H1 (cell line): Measurements from ENCODE around the gene MEX3D. TPM values are rescaled to one million over a fixed set of nuclear protein-coding genes. Genes with fewer than 3 reads are reported as not detected.

Source experiments
- EGR1 ChIP-seq: IDR thresholded peaks from 2 replicates; pipeline ENCODE4 v1.6.1; 2011; ENCODE audit warnings: low read depth, low read length, borderline replicate concordance
- EP300 ChIP-seq, 2 experiments: IDR thresholded peaks; 1 replicate in 1 of 2; 2 replicates in 1 of 2; pipeline ENCODE4 v1.6.1; 2011 to 2012; ENCODE audit warnings: low read depth in 2 of 2, low read length in 2 of 2, mild to moderate bottlenecking in 2 of 2, borderline replicate concordance in 1 of 2, inconsistent platforms in 1 of 2, moderate library complexity in 1 of 2
- MAFK ChIP-seq: IDR thresholded peaks from 2 replicates; pipeline ENCODE4 v1.6.1; 2012; ENCODE audit warnings: low read depth, mild to moderate bottlenecking, improper control_type of control experiment, low read length
- POLR2AphosphoS5 ChIP-seq: IDR thresholded peaks from 2 replicates; pipeline ENCODE4 v1.6.1; 2011; ENCODE audit warnings: low read depth, low read length
- RNF2 ChIP-seq: fragments of 200-900, 300-1000 bp; sonication (generic); IDR thresholded peaks from 2 replicates; pipeline ENCODE4 v1.7.1; 2016; ENCODE audit warnings: borderline replicate concordance, low read depth, mild to moderate bottlenecking, antibody characterized with exemption, low read length; ENCODE audit not compliant: poor library complexity, severe bottlenecking; ENCODE audit errors: missing control alignments
- SP2 ChIP-seq: IDR thresholded peaks from 2 replicates; pipeline ENCODE4 v1.6.1; 2012; ENCODE audit warnings: mild to moderate bottlenecking, low read length, inconsistent platforms
- SP4 ChIP-seq: IDR thresholded peaks from 2 replicates; pipeline ENCODE4 v1.6.1; 2012; ENCODE audit warnings: low read length, inconsistent platforms
- SRF ChIP-seq: IDR thresholded peaks from 2 replicates; pipeline ENCODE4 v1.6.1; 2011; ENCODE audit warnings: mild to moderate bottlenecking, low read depth, low read length, moderate library complexity
- TAF7 ChIP-seq: optimal IDR thresholded peaks from 2 replicates; pipeline ENCODE3; 2011; ENCODE audit warnings: low read depth, mild to moderate bottlenecking, inconsistent platforms, low read length, moderate library complexity, borderline replicate concordance
- polyA plus RNA-seq, 7 experiments: library from polyadenylated mRNA; depleted of rRNA in 3 of 7; stranded (reverse) in 5 of 7; unstranded in 2 of 7; fragments of >200 nt in 5 of 7; fragments of 200-250 nt in 2 of 7; gene quantifications; 1 replicate in 5 of 7; 2 replicates in 1 of 7; 4 replicates in 1 of 7; pipeline versions ENCODE4 v1.2.1 to v1.2.3, GENCODE V29; 2011 to 2013; ENCODE audit warnings: missing spikeins in 2 of 7, mixed read lengths in 2 of 7
- total RNA-seq: library from RNA; stranded (reverse); fragmentation: NEBNext Ultra II Directional; extraction: Animal tissue kit (Norgen Biotek cat#: 25700); gene quantifications from 2 replicates; pipeline ENCODE4 v1.2.1, GENCODE V29; 2021
- TF ChIP-seq, protein P1 (sequence below): fragments of 300-600 bp; sonication (generic); IDR thresholded peaks from 2 replicates; pipeline ENCODE4 v1.7.1; 2012; ENCODE audit warnings: low read length, moderate library complexity, mild to moderate bottlenecking, inconsistent platforms; ENCODE audit not compliant: insufficient replicate concordance

The MEX3D gene
- total and polyA plus RNA-seq, 2 of the 8 experiments (the other 6 are each of a cell fraction or from before 2014, with no cell fraction given): 20.8 to 78.8 TPM

DNA sequence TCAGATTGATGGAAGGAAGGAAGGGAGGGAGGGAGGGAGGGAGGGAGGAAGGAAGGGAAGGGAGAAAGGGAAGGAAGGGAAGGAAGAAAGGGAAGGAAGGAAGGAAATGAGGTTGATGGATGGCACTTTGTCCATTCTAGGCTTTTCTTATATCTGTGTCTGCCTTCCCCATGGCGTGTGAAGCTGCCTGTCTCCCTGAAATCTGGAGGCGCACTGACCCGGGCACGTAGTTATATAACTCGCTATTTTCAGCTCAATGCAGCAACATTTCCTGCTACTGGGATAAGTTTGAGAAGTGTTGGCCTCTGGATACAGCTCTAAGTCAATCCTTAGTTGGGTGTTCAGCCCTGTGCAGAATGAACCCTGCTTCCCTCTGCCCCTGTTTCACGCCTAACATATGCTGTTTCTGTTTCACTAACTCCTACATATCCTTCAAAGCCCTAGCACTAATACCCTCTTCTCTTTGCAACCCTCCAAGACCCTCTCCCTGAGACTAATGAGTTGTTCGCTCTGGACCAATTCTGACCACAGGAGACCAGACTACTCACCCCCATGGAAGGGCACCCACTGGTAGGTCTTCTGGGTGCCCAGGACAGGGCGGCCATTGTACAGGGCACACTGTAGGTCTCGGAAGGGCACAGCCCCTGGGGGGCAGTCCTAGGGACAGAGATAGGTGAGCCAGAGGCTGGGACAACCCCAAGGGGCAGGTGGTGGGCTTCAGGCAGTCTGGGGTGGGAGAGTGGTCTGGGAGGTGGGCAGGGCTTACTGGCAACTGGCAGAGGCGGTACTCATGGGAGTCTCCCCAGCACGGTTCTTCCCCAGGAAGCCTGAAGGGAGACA, 58.3 kb downstream of the MEX3D start (continued):
- TF ChIP-seq, protein P1, sequence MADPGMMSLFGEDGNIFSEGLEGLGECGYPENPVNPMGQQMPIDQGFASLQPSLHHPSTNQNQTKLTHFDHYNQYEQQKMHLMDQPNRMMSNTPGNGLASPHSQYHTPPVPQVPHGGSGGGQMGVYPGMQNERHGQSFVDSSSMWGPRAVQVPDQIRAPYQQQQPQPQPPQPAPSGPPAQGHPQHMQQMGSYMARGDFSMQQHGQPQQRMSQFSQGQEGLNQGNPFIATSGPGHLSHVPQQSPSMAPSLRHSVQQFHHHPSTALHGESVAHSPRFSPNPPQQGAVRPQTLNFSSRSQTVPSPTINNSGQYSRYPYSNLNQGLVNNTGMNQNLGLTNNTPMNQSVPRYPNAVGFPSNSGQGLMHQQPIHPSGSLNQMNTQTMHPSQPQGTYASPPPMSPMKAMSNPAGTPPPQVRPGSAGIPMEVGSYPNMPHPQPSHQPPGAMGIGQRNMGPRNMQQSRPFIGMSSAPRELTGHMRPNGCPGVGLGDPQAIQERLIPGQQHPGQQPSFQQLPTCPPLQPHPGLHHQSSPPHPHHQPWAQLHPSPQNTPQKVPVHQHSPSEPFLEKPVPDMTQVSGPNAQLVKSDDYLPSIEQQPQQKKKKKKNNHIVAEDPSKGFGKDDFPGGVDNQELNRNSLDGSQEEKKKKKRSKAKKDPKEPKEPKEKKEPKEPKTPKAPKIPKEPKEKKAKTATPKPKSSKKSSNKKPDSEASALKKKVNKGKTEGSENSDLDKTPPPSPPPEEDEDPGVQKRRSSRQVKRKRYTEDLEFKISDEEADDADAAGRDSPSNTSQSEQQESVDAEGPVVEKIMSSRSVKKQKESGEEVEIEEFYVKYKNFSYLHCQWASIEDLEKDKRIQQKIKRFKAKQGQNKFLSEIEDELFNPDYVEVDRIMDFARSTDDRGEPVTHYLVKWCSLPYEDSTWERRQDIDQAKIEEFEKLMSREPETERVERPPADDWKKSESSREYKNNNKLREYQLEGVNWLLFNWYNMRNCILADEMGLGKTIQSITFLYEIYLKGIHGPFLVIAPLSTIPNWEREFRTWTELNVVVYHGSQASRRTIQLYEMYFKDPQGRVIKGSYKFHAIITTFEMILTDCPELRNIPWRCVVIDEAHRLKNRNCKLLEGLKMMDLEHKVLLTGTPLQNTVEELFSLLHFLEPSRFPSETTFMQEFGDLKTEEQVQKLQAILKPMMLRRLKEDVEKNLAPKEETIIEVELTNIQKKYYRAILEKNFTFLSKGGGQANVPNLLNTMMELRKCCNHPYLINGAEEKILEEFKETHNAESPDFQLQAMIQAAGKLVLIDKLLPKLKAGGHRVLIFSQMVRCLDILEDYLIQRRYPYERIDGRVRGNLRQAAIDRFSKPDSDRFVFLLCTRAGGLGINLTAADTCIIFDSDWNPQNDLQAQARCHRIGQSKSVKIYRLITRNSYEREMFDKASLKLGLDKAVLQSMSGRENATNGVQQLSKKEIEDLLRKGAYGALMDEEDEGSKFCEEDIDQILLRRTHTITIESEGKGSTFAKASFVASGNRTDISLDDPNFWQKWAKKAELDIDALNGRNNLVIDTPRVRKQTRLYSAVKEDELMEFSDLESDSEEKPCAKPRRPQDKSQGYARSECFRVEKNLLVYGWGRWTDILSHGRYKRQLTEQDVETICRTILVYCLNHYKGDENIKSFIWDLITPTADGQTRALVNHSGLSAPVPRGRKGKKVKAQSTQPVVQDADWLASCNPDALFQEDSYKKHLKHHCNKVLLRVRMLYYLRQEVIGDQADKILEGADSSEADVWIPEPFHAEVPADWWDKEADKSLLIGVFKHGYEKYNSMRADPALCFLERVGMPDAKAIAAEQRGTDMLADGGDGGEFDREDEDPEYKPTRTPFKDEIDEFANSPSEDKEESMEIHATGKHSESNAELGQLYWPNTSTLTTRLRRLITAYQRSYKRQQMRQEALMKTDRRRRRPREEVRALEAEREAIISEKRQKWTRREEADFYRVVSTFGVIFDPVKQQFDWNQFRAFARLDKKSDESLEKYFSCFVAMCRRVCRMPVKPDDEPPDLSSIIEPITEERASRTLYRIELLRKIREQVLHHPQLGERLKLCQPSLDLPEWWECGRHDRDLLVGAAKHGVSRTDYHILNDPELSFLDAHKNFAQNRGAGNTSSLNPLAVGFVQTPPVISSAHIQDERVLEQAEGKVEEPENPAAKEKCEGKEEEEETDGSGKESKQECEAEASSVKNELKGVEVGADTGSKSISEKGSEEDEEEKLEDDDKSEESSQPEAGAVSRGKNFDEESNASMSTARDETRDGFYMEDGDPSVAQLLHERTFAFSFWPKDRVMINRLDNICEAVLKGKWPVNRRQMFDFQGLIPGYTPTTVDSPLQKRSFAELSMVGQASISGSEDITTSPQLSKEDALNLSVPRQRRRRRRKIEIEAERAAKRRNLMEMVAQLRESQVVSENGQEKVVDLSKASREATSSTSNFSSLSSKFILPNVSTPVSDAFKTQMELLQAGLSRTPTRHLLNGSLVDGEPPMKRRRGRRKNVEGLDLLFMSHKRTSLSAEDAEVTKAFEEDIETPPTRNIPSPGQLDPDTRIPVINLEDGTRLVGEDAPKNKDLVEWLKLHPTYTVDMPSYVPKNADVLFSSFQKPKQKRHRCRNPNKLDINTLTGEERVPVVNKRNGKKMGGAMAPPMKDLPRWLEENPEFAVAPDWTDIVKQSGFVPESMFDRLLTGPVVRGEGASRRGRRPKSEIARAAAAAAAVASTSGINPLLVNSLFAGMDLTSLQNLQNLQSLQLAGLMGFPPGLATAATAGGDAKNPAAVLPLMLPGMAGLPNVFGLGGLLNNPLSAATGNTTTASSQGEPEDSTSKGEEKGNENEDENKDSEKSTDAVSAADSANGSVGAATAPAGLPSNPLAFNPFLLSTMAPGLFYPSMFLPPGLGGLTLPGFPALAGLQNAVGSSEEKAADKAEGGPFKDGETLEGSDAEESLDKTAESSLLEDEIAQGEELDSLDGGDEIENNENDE: no peak
- TF ChIP-seq SRF (no peak), SP4 (no peak), EP300 (IDR thresholded peaks at IDR 0.05; ENCODE audit: borderline replicate concordance in 1 of 2, low read depth in 2 of 2, low read length in 2 of 2) (no peak), POLR2AphosphoS5 (no peak), SP2 (no peak), TAF7 (no peak), MAFK (no peak), EGR1 (no peak), RNF2 (no peak)
